NCI-H82 treated with DMSO at 0.1 percent for 48 hours (cell line): ENCODE results near the gene DCTN3.
"Not testable (repeated sequence)": the region's sequence is repeated elsewhere in the genome, so short reads cannot be mapped to it uniquely, and the experiment has no call there.

Experiments
- DNase-seq: peaks from one replicate; lab custom pipeline; 2025; ENCODE audit not compliant: unreplicated experiment; lab: John Stamatoyannopoulos, UW

Gene DCTN3

GRCh38 chr9:34647084-34647403, 26.7 kb upstream of the DCTN3 start:
- DNase-seq = no peak

GRCh38 chr9:34646211-34647083, 26.2 kb upstream of the DCTN3 start, which contains the start of gene GALT:
GALT (plus strand) TSS chr9:34646675; CDS start chr9:34646705, 30 bp downstream.
- DNase-seq = peak; percentile 67

- no peak for DNase-seq
Observed at GRCh38 chr9:34644766-34645314, 24.5 kb upstream of the DCTN3 start.

- no peak for DNase-seq
Observed at GRCh38 chr9:34642679-34643078, 22.4 kb upstream of the DCTN3 start.

- DNase-seq = not testable (repeated sequence)
Observed at GRCh38 chr9:34639322-34639721, 19.0 kb upstream of the DCTN3 start.

- DNase-seq = no peak
Observed at GRCh38 chr9:34638138-34638445, 17.8 kb upstream of the DCTN3 start.

- peak; percentile 64 for DNase-seq
Observed at GRCh38 chr9:34637356-34638137, 17.3 kb upstream of the DCTN3 start, which contains the start of gene SIGMAR1. SIGMAR1 (minus strand) TSS chr9:34637787; CDS start chr9:34637697, 90 bp downstream.

GRCh38 chr9:34636791-34637355, 16.6 kb upstream of the DCTN3 start:
- no peak for DNase-seq

- no peak for DNase-seq
Observed at GRCh38 chr9:34635556-34635955, 15.3 kb upstream of the DCTN3 start.

GRCh38 chr9:34634551-34635248, 14.4 kb upstream of the DCTN3 start:
- no peak for DNase-seq

GRCh38 chr9:34633851-34634550, 13.7 kb upstream of the DCTN3 start:
- DNase-seq = peak; percentile 65

- no peak for DNase-seq
Observed at GRCh38 chr9:34633166-34633565, 12.9 kb upstream of the DCTN3 start.

GRCh38 chr9:34630402-34631154, 10.3 kb upstream of the DCTN3 start:
- DNase-seq = no peak

- DNase-seq = no peak
Observed at GRCh38 chr9:34629491-34629808, 9.2 kb upstream of the DCTN3 start.

GRCh38 chr9:34628656-34629490, 8.6 kb upstream of the DCTN3 start, which contains the start of gene ARID3C:
ARID3C (minus strand) TSS chr9:34629066; CDS start chr9:34628014, 1,052 bp downstream.
- DNase-seq = no peak

GRCh38 chr9:34627716-34628655, 7.7 kb upstream of the DCTN3 start:
- DNase-seq = no peak

GRCh38 chr9:34625186-34625486, 4.8 kb upstream of the DCTN3 start:
- DNase-seq = no peak
